Neutrophil (primary cell): Measurements from ENCODE around the gene CPLX1.

Experiments
- H3K27ac ChIP-seq: fragments of 200-600 bp; sonication (generic); 2 replicates; pipeline ENCODE4 v1.5.1; 2016; ENCODE audit warnings: mild to moderate bottlenecking, moderate library complexity
- H3K27me3 ChIP-seq: fragments of 200-600 bp; sonication (generic); 2 replicates; pipeline ENCODE4 v1.6.0; 2016; ENCODE audit warnings: mild to moderate bottlenecking
- H3K36me3 ChIP-seq: fragments of 200-600 bp; sonication (generic); 2 replicates; pipeline ENCODE4 v1.5.1; 2017
- H3K4me1 ChIP-seq, 2 experiments: fragments of 200-600 bp in 1 of 2; sonication (generic) in 1 of 2; 1 replicate in 1 of 2; 2 replicates in 1 of 2; pipeline versions ENCODE4 v1.5.1 to v1.6.1; 2013 to 2016; ENCODE audit warnings: low read depth in 1 of 2, low read length in 1 of 2, mild to moderate bottlenecking in 1 of 2, moderate library complexity in 1 of 2; ENCODE audit not compliant: control insufficient read depth in 1 of 2, insufficient read depth in 1 of 2
- H3K4me3 ChIP-seq, 2 experiments: fragments of 200-600 bp in 1 of 2; sonication (generic) in 1 of 2; 1 replicate in 1 of 2; 2 replicates in 1 of 2; pipeline ENCODE4 v1.5.1; 2013 to 2016; ENCODE audit warnings: low read depth in 1 of 2, low read length in 1 of 2, mild to moderate bottlenecking in 1 of 2, moderate library complexity in 1 of 2
- H3K9me3 ChIP-seq: fragments of 200-600 bp; sonication (generic); 2 replicates; pipeline ENCODE4 v1.5.1; 2016
- CTCF ChIP-seq: fragments of 200-600 bp; sonication (generic); IDR thresholded peaks from 2 replicates; pipeline ENCODE4 v1.5.1; 2016; ENCODE audit warnings: antibody characterized with exemption

Gene CPLX1

GRCh38 chr4:870951-871350, 45.0 kb upstream of the CPLX1 start:
- H3K4me1 ChIP-seq = no peaks in the 10 kb centered on the region
- H3K4me3 ChIP-seq = no peak overlapping the region
- H3K27me3 ChIP-seq = no peaks in the 10 kb centered on the region
- H3K9me3 ChIP-seq = no peaks in the 10 kb centered on the region
- no peak overlapping the region for H3K27ac ChIP-seq
- no peak for TF ChIP-seq CTCF
- peaks cover 100% of the 10 kb centered on the region for H3K36me3 ChIP-seq

GRCh38 chr4:869776-870175, 43.8 kb upstream of the CPLX1 start:
- Histone ChIP-seq H3K9me3 (no peaks in the 10 kb centered on the region), H3K27me3 (no peaks in the 10 kb centered on the region), H3K27ac (no peak overlapping the region), H3K36me3 (peaks cover 100% of the 10 kb centered on the region), H3K4me1 (no peaks in the 10 kb centered on the region), H3K4me3 (no peak overlapping the region)
- no peak for TF ChIP-seq CTCF

- peaks cover 100% of the 10 kb centered on the region for H3K36me3 ChIP-seq
- H3K4me3 ChIP-seq = no peak overlapping the region
- no peak overlapping the region for H3K27ac ChIP-seq
- H3K9me3 ChIP-seq = no peaks in the 10 kb centered on the region
- no peaks in the 10 kb centered on the region for H3K27me3 ChIP-seq
- H3K4me1 ChIP-seq = no peaks in the 10 kb centered on the region
- TF ChIP-seq CTCF = no peak
These were observed 42.5 kb upstream of the CPLX1 start for GRCh38 chr4:868421-868820.

GRCh38 chr4:867526-868250, 41.8 kb upstream of the CPLX1 start:
- peaks cover 100% of the 10 kb centered on the region for H3K36me3 ChIP-seq
- H3K4me1 ChIP-seq = no peaks in the 10 kb centered on the region
- H3K27ac ChIP-seq = no peak overlapping the region
- TF ChIP-seq CTCF = no peak
- no peaks in the 10 kb centered on the region for H3K9me3 ChIP-seq
- H3K4me3 ChIP-seq = no peak overlapping the region
- no peaks in the 10 kb centered on the region for H3K27me3 ChIP-seq

- Histone ChIP-seq H3K36me3 (peaks cover 100% of the 10 kb centered on the region), H3K27me3 (no peaks in the 10 kb centered on the region), H3K9me3 (no peaks in the 10 kb centered on the region), H3K27ac (no peak overlapping the region), H3K4me3 (no peak overlapping the region), H3K4me1 (no peaks in the 10 kb centered on the region)
- TF ChIP-seq CTCF = no peak
These were observed 40.9 kb upstream of the CPLX1 start for GRCh38 chr4:866761-867390.
